Keratinocyte (primary cell): ENCODE results near the gene RNF144B. TPM values are rescaled to one million over a fixed set of nuclear protein-coding genes. Genes with fewer than 3 reads are reported as not detected.

Experiments used
- DNase-seq: peaks from one replicate; pipeline ENCODE4 v3.0.0-alpha.2; 2011; ENCODE audit warnings: low read depth, missing footprints, low spot score
- FAIRE-seq: peaks from 2 replicates; lab custom pipeline; 2011; peaks lifted over from hg19 to GRCh38; lab: Jason Lieb, UNC
- H2AFZ ChIP-seq: 2 replicates; pipeline ENCODE4 v1.6.0; 2012; ENCODE audit warnings: low read length, control low read depth, inconsistent platforms; ENCODE audit not compliant: control insufficient read depth
- H3K27ac ChIP-seq: 2 replicates; pipeline ENCODE4 v1.5.1; 2011; ENCODE audit warnings: low read length; ENCODE audit not compliant: control insufficient read depth, insufficient read depth
- H3K27me3 ChIP-seq: 3 replicates; pipeline ENCODE4 v1.6.0; 2011; ENCODE audit warnings: low read length; ENCODE audit not compliant: control insufficient read depth, insufficient read depth; ENCODE audit errors: extremely low read depth
- H3K36me3 ChIP-seq, 2 experiments: 2 replicates in 1 of 2; 3 replicates in 1 of 2; pipeline ENCODE4 v1.5.1; 2011; ENCODE audit warnings: low read length in 2 of 2, mild to moderate bottlenecking in 1 of 2; ENCODE audit not compliant: control insufficient read depth in 2 of 2, insufficient read depth in 2 of 2; ENCODE audit errors: extremely low read depth in 1 of 2
- H3K4me1 ChIP-seq: 3 replicates; pipeline ENCODE4 v1.5.1; 2011; ENCODE audit warnings: low read length; ENCODE audit not compliant: control insufficient read depth, insufficient read depth; ENCODE audit errors: extremely low read depth
- H3K4me2 ChIP-seq: 3 replicates; pipeline ENCODE4 v1.6.0; 2011; ENCODE audit warnings: low read depth, low read length; ENCODE audit not compliant: control insufficient read depth, insufficient read depth; ENCODE audit errors: extremely low read depth
- H3K4me3 ChIP-seq, 3 experiments: fragments of 200-600 bp in 1 of 3; sonication (generic) in 1 of 3; 2 replicates in 2 of 3; 3 replicates in 1 of 3; pipeline ENCODE4 v1.5.1; 2011 to 2016; ENCODE audit warnings: low read length in 3 of 3, mild to moderate bottlenecking in 3 of 3, control low read depth in 2 of 3, inconsistent platforms in 1 of 3, low read depth in 1 of 3, mixed read lengths in 1 of 3, mixed run types in 1 of 3, moderate library complexity in 1 of 3; ENCODE audit not compliant: control insufficient read depth in 2 of 3, insufficient read depth in 2 of 3; ENCODE audit errors: extremely low read depth in 1 of 3
- H3K79me2 ChIP-seq: 2 replicates; pipeline ENCODE4 v1.6.0; 2012; ENCODE audit warnings: low read length; ENCODE audit not compliant: control insufficient read depth, insufficient read depth
- H3K9ac ChIP-seq: 3 replicates; pipeline ENCODE4 v1.6.0; 2011; ENCODE audit warnings: low read length; ENCODE audit not compliant: control insufficient read depth, insufficient read depth; ENCODE audit errors: extremely low read depth
- H3K9me1 ChIP-seq: 3 replicates; pipeline ENCODE4 v1.6.0; 2011; ENCODE audit warnings: low read length; ENCODE audit not compliant: control insufficient read depth, insufficient read depth; ENCODE audit errors: extremely low read depth
- H3K9me3 ChIP-seq: 2 replicates; pipeline ENCODE4 v1.5.1; 2012; ENCODE audit warnings: low read depth, low read length; ENCODE audit not compliant: control insufficient read depth
- H4K20me1 ChIP-seq: 3 replicates; pipeline ENCODE4 v1.6.0; 2011; ENCODE audit warnings: low read length; ENCODE audit not compliant: control insufficient read depth, insufficient read depth; ENCODE audit errors: extremely low read depth
- CTCF ChIP-seq, 3 experiments: IDR thresholded peaks in 1 of 3; conservative IDR thresholded peaks in 1 of 3; optimal IDR thresholded peaks in 1 of 3; 2 replicates in 2 of 3; 3 replicates in 1 of 3; pipeline versions ENCODE3 to v1.5.1; 2011; ENCODE audit warnings: low read length in 3 of 3, mild to moderate bottlenecking in 3 of 3, moderate library complexity in 2 of 3, control low read depth in 1 of 3, inconsistent platforms in 1 of 3; ENCODE audit not compliant: insufficient read depth in 2 of 3; ENCODE audit errors: extremely low read depth in 1 of 3
- EZH2 ChIP-seq: IDR thresholded peaks from one replicate; pipeline ENCODE4 v1.6.1; 2012; ENCODE audit warnings: inconsistent platforms, mild to moderate bottlenecking, low read length, moderate library complexity
- dilution Hi-C: fragments of 300-500 bp; cut with MboI; formaldehyde crosslinking; loops from one replicate; pipeline ENCODE4 v1.7.0; 2020; ENCODE audit warnings: low sequenced_read_pairs; ENCODE audit not compliant: extremely low pct_ligation_motif_present
- polyA plus RNA-seq, 5 experiments: library from polyadenylated mRNA; depleted of rRNA in 3 of 5; stranded (reverse) in 3 of 5; stranded (forward) in 1 of 5; unstranded in 1 of 5; fragments of >200 nt; gene quantifications; 1 replicate in 1 of 5; 2 replicates in 3 of 5; 3 replicates in 1 of 5; pipeline versions ENCODE4 v1.2.1 to v1.2.3, GENCODE V29; 2011 to 2012; ENCODE audit warnings: missing spikeins in 2 of 5, low read depth in 1 of 5, low replicate concordance in 1 of 5

RNF144B gene
- polyA plus RNA-seq, 1 donor (not counting 4 experiments of a cell fraction or from before 2014, with no cell fraction given): 9.0 TPM

GRCh38 chr6:18478610-18479009 is 91.5 kb downstream of the RNF144B start:
- no peaks in the 10 kb centered on the region for H3K36me3 ChIP-seq
- H3K4me2 ChIP-seq: no peak overlapping the region
- no peak for TF ChIP-seq CTCF (optimal IDR thresholded peaks at IDR 0.05 in 1 of 3, IDR thresholded peaks at IDR 0.05 in 1 of 3, conservative IDR thresholded peaks at IDR 0.05 in 1 of 3; ENCODE audit: extremely low read depth in 1 of 3, insufficient read depth in 2 of 3, low read length in 3 of 3)
- dilution Hi-C loops: no loop called here
- no peak overlapping the region for H2AFZ ChIP-seq
- H3K27ac ChIP-seq: no peak overlapping the region
- H3K9me1 ChIP-seq: no peaks in the 10 kb centered on the region
- H3K79me2 ChIP-seq: no peaks in the 10 kb centered on the region
- FAIRE-seq (no peak), DNase-seq (no peak)
- no peak overlapping the region for H3K4me3 ChIP-seq
- peaks cover 9% of the 10 kb centered on the region for H3K4me1 ChIP-seq
- no peaks in the 10 kb centered on the region for H3K9me3 ChIP-seq
- H3K27me3 ChIP-seq: no peaks in the 10 kb centered on the region
- H3K9ac ChIP-seq: no peak overlapping the region
- no peaks in the 10 kb centered on the region for H4K20me1 ChIP-seq

GRCh38 chr6:18481870-18482269 is 94.7 kb downstream of the RNF144B start:
- no peaks in the 10 kb centered on the region for H3K9me3 ChIP-seq
- no peak for FAIRE-seq
- dilution Hi-C loops: no loop called here

More at GRCh38 chr6:18481870-18482269, 94.7 kb downstream of the RNF144B start:
- Histone ChIP-seq H3K79me2 (no peaks in the 10 kb centered on the region), H3K9me1 (no peaks in the 10 kb centered on the region), H3K27me3 (no peaks in the 10 kb centered on the region), H2AFZ (no peak overlapping the region), H3K36me3 (no peaks in the 10 kb centered on the region), H3K27ac (no peak overlapping the region), H3K4me2 (no peak overlapping the region), H3K4me1 (peaks cover 9% of the 10 kb centered on the region), H3K9ac (no peak overlapping the region), H3K4me3 (no peak overlapping the region), H4K20me1 (no peaks in the 10 kb centered on the region)
- TF ChIP-seq EZH2 (no peak), CTCF (optimal IDR thresholded peaks at IDR 0.05 in 1 of 3, IDR thresholded peaks at IDR 0.05 in 1 of 3, conservative IDR thresholded peaks at IDR 0.05 in 1 of 3; ENCODE audit: extremely low read depth in 1 of 3, insufficient read depth in 2 of 3, low read length in 3 of 3) (no peak)
- no peak for DNase-seq
